Liver (tissue), 9 donors: Measurements from ENCODE around the gene GUCA2A. TPM values are rescaled to one million over a fixed set of nuclear protein-coding genes. Genes with fewer than 3 reads are reported as not detected.

Experiments
- DNase-seq: peaks from one replicate; pipeline ENCODE4 v3.0.0-alpha.2; 2017; ENCODE audit warnings: low spot score
- H3K27ac ChIP-seq, 2 donors: one replicate each; pipeline ENCODE4 v1.7.0; 2013; ENCODE audit warnings: inconsistent platforms in 2 of 2, low read length in 2 of 2, control low read depth in 1 of 2, low read depth in 1 of 2, mild to moderate bottlenecking in 1 of 2
- H3K27me3 ChIP-seq, 4 donors: one replicate each; pipeline versions ENCODE4 v1.6.1 to v1.7.0; 2013; ENCODE audit warnings: low read length in 3 of 4, inconsistent platforms in 1 of 4, mild to moderate bottlenecking in 1 of 4, moderate library complexity in 1 of 4; ENCODE audit not compliant: control insufficient read depth in 4 of 4, insufficient read depth in 4 of 4
- H3K36me3 ChIP-seq, 4 donors: one replicate each; pipeline versions ENCODE4 v1.6.1 to v1.7.0; 2013; ENCODE audit warnings: low read length in 3 of 4, mild to moderate bottlenecking in 3 of 4, low read depth in 1 of 4, moderate library complexity in 1 of 4; ENCODE audit not compliant: control insufficient read depth in 4 of 4, insufficient read depth in 3 of 4
- H3K4me1 ChIP-seq, 4 donors: one replicate each; pipeline versions ENCODE4 v1.6.1 to v1.7.0; 2013; ENCODE audit warnings: low read length in 3 of 4, mild to moderate bottlenecking in 3 of 4, moderate library complexity in 1 of 4; ENCODE audit not compliant: control insufficient read depth in 4 of 4, insufficient read depth in 4 of 4
- H3K4me3 ChIP-seq, 3 donors: one replicate each; pipeline versions ENCODE4 v1.6.1 to v1.7.0; 2013; ENCODE audit warnings: low read length in 3 of 3, control low read depth in 1 of 3, low read depth in 1 of 3, mild to moderate bottlenecking in 1 of 3
- H3K9ac ChIP-seq, 2 donors: one replicate each; pipeline ENCODE4 v1.7.0; 2013; ENCODE audit warnings: low read length in 2 of 2, mild to moderate bottlenecking in 2 of 2, moderate library complexity in 2 of 2, control low read depth in 1 of 2, low read depth in 1 of 2
- H3K9me3 ChIP-seq, 4 donors: one replicate each; pipeline versions ENCODE4 v1.6.1 to v1.7.0; 2013; ENCODE audit warnings: low read length in 3 of 4; ENCODE audit not compliant: control insufficient read depth in 4 of 4
- CTCF ChIP-seq: fragments of 150-350 bp; IDR thresholded peaks from 2 replicates; pipeline ENCODE4 v1.5.1; 2017; ENCODE audit warnings: improper control_type of control experiment, low read depth, low read length; ENCODE audit not compliant: missing input control
- EGR1 ChIP-seq, 2 donors: IDR thresholded peaks; 2 replicates each; pipeline ENCODE4 v1.6.1; 2016 to 2018; ENCODE audit warnings: antibody characterized with exemption in 2 of 2, low read depth in 2 of 2
- FOXA1 ChIP-seq: IDR thresholded peaks from 2 replicates; pipeline ENCODE4 v1.6.1; 2016; ENCODE audit warnings: antibody characterized with exemption
- FOXA2 ChIP-seq: IDR thresholded peaks from 2 replicates; pipeline ENCODE4 v1.6.1; 2016; ENCODE audit warnings: antibody characterized with exemption
- GABPA ChIP-seq, 2 donors: IDR thresholded peaks in 1 of 2; conservative IDR thresholded peaks in 1 of 2; 2 replicates each; pipeline ENCODE4 v1.6.1; 2016; ENCODE audit warnings: antibody characterized with exemption in 2 of 2, mild to moderate bottlenecking in 1 of 2, moderate library complexity in 1 of 2
- HNF4A ChIP-seq, 2 donors: conservative IDR thresholded peaks; 2 replicates each; pipeline ENCODE4 v1.6.1; 2016; ENCODE audit warnings: antibody characterized with exemption in 2 of 2, mild to moderate bottlenecking in 2 of 2
- HNF4G ChIP-seq: IDR thresholded peaks from 2 replicates; pipeline ENCODE4 v1.6.1; 2016; ENCODE audit warnings: antibody characterized with exemption
- JUND ChIP-seq, 2 donors: IDR thresholded peaks; 2 replicates each; pipeline ENCODE4 v1.6.1; 2016; ENCODE audit warnings: antibody characterized with exemption in 2 of 2
- NR2F2 ChIP-seq: IDR thresholded peaks from 2 replicates; pipeline ENCODE4 v1.6.1; 2016; ENCODE audit warnings: antibody characterized with exemption
- RAD21 ChIP-seq, 2 donors: IDR thresholded peaks; 2 replicates each; pipeline ENCODE4 v1.6.1; 2016; ENCODE audit warnings: antibody characterized with exemption in 2 of 2, mild to moderate bottlenecking in 2 of 2
- RXRA ChIP-seq, 2 donors: IDR thresholded peaks; 2 replicates each; pipeline ENCODE4 v1.6.1; 2017 to 2018; ENCODE audit warnings: antibody characterized with exemption in 2 of 2, mild to moderate bottlenecking in 1 of 2
- SP1 ChIP-seq: IDR thresholded peaks from 2 replicates; pipeline ENCODE4 v1.6.1; 2018; ENCODE audit warnings: antibody characterized with exemption, mild to moderate bottlenecking
- TAF1 ChIP-seq: conservative IDR thresholded peaks from 2 replicates; pipeline ENCODE4 v1.6.1; 2016; ENCODE audit warnings: antibody characterized with exemption, mild to moderate bottlenecking
- YY1 ChIP-seq: IDR thresholded peaks from 2 replicates; pipeline ENCODE4 v1.6.1; 2016; ENCODE audit warnings: antibody characterized with exemption, mild to moderate bottlenecking
- WGBS: extraction: QIAGEN DNeasy Blood & Tissue Kit; methylation state at CpG from one replicate; pipeline ENCODE4 v1.1.7; 2013; 5-methylcytosine and 5-hydroxymethylcytosine counted together
- polyA plus RNA-seq, 2 donors: library from polyadenylated mRNA; stranded (reverse) in 1 of 2; unstranded in 1 of 2; fragments of 200-250 nt in 1 of 2; fragments of >200 nt in 1 of 2; fragmentation: Nextera tagmentation in 1 of 2; extraction: Ambion mirVana in 1 of 2; gene quantifications; one replicate each; pipeline versions ENCODE4 v1.2.1 to v1.2.3, GENCODE V29; 2013 to 2015
- total RNA-seq, 2 donors: library from RNA; depleted of rRNA; stranded (reverse); fragments of >200 nt; gene quantifications; one replicate each; pipeline ENCODE4 v1.2.3, GENCODE V29; 2014
- TF ChIP-seq, protein P1 (sequence below): IDR thresholded peaks from 2 replicates; pipeline ENCODE4 v1.6.1; 2016; ENCODE audit warnings: antibody characterized with exemption
- TF ChIP-seq, protein P2 (sequence below): IDR thresholded peaks from 2 replicates; pipeline ENCODE4 v1.6.1; 2016; ENCODE audit warnings: antibody characterized with exemption
- TF ChIP-seq, protein P3 (sequence below): IDR thresholded peaks from 2 replicates; pipeline ENCODE4 v1.6.1; 2016; ENCODE audit warnings: antibody characterized with exemption
- TF ChIP-seq, protein P4 (sequence below): IDR thresholded peaks from 2 replicates; pipeline ENCODE4 v1.6.1; 2016; ENCODE audit warnings: antibody characterized with exemption, mild to moderate bottlenecking
- donor health status: healthy.
- donor health status: healthy.
- donor health status: healthy.
- donor health status: healthy.
- donor health status: healthy.

The GUCA2A gene
- total and polyA plus RNA-seq, 4 donors = not detected

DNA sequence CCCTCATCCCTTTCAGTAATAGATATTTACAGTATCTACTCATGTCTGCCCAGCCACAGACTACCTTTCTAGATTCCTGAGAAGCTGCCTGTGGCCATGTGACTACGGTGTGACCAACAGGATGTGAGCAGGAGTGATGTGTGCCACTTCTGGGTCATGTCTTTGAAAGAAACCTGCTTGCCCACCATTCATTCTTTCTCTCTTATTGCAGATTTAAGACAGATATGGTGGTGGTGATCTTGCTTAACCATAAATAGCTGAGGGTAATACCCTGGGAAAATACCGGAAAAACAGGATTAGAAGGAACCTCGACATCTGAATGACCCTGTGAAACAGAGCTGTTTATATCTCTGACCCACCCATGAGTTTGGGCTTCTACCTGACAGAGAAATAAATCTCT is 41.6 kb upstream of the GUCA2A start:
- DNase-seq = no peak
- no peak overlapping the region for H3K4me3 ChIP-seq
- H3K36me3 ChIP-seq = peaks cover 0 to 3% (median 1%) of the 10 kb centered on the region in 4 donors
- TF ChIP-seq FOXA1 (no peak), NR2F2 (no peak), YY1 (no peak)
- TF ChIP-seq, protein P1, sequence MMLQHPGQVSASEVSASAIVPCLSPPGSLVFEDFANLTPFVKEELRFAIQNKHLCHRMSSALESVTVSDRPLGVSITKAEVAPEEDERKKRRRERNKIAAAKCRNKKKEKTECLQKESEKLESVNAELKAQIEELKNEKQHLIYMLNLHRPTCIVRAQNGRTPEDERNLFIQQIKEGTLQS = no peak
- TF ChIP-seq, protein P2, sequence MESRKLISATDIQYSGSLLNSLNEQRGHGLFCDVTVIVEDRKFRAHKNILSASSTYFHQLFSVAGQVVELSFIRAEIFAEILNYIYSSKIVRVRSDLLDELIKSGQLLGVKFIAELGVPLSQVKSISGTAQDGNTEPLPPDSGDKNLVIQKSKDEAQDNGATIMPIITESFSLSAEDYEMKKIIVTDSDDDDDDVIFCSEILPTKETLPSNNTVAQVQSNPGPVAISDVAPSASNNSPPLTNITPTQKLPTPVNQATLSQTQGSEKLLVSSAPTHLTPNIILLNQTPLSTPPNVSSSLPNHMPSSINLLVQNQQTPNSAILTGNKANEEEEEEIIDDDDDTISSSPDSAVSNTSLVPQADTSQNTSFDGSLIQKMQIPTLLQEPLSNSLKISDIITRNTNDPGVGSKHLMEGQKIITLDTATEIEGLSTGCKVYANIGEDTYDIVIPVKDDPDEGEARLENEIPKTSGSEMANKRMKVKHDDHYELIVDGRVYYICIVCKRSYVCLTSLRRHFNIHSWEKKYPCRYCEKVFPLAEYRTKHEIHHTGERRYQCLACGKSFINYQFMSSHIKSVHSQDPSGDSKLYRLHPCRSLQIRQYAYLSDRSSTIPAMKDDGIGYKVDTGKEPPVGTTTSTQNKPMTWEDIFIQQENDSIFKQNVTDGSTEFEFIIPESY = no peak
- no peaks in the 10 kb centered on the region for H3K27me3 ChIP-seq
- 90% methylated on average over 3 of the region's 3 CpGs for WGBS
- no peak overlapping the region for H3K27ac ChIP-seq
- no peak overlapping the region for H3K9ac ChIP-seq
- H3K9me3 ChIP-seq = no peaks in the 10 kb centered on the region
- no peaks in the 10 kb centered on the region for H3K4me1 ChIP-seq

DNA sequence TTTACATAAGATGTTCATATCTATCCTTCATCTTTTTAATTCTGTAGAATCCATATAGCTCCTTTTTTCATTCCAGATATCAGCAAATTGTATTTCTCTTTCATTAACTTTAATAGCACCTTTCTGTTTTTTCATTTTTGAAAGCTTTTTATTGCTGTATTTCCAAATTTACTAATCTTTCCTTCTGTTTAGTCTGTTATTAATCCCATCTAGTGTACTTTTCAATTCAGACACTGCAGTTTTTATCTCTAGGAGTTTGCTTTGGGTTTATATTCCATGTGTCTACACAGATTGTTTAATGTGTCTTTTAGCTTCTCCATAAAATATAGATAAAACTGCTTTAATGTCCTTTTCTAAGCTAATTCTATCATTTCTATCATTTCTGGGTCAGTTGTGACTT is 37.4 kb upstream of the GUCA2A start:
- H3K36me3 ChIP-seq = peaks cover 1 to 12% (median 3%) of the 10 kb centered on the region in 4 donors
- TF ChIP-seq, protein P1 = no peak
- TF ChIP-seq, protein P3, sequence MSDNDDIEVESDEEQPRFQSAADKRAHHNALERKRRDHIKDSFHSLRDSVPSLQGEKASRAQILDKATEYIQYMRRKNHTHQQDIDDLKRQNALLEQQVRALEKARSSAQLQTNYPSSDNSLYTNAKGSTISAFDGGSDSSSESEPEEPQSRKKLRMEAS = no peak
- no peak for TF ChIP-seq GABPA (IDR thresholded peaks at IDR 0.05 in 1 of 2, conservative IDR thresholded peaks at IDR 0.05 in 1 of 2)
- no peak for TF ChIP-seq CTCF
- TF ChIP-seq JUND (IDR thresholded peaks at IDR 0.05) = no peak
- TF ChIP-seq NR2F2 = no peak
- TF ChIP-seq FOXA1 = no peak
- TF ChIP-seq, protein P4, sequence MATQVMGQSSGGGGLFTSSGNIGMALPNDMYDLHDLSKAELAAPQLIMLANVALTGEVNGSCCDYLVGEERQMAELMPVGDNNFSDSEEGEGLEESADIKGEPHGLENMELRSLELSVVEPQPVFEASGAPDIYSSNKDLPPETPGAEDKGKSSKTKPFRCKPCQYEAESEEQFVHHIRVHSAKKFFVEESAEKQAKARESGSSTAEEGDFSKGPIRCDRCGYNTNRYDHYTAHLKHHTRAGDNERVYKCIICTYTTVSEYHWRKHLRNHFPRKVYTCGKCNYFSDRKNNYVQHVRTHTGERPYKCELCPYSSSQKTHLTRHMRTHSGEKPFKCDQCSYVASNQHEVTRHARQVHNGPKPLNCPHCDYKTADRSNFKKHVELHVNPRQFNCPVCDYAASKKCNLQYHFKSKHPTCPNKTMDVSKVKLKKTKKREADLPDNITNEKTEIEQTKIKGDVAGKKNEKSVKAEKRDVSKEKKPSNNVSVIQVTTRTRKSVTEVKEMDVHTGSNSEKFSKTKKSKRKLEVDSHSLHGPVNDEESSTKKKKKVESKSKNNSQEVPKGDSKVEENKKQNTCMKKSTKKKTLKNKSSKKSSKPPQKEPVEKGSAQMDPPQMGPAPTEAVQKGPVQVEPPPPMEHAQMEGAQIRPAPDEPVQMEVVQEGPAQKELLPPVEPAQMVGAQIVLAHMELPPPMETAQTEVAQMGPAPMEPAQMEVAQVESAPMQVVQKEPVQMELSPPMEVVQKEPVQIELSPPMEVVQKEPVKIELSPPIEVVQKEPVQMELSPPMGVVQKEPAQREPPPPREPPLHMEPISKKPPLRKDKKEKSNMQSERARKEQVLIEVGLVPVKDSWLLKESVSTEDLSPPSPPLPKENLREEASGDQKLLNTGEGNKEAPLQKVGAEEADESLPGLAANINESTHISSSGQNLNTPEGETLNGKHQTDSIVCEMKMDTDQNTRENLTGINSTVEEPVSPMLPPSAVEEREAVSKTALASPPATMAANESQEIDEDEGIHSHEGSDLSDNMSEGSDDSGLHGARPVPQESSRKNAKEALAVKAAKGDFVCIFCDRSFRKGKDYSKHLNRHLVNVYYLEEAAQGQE = no peak
- TF ChIP-seq YY1 = no peak
- TF ChIP-seq HNF4G = no peak
- TF ChIP-seq, protein P2 = no peak
- no peak for TF ChIP-seq RAD21 (IDR thresholded peaks at IDR 0.05)
- TF ChIP-seq SP1 = no peak
- TF ChIP-seq TAF1 = no peak
- TF ChIP-seq FOXA2 = no peak
- TF ChIP-seq HNF4A (conservative IDR thresholded peaks at IDR 0.05) = no peak
- no peak for TF ChIP-seq EGR1 (IDR thresholded peaks at IDR 0.05; ENCODE audit: low read depth in 2 of 2)
- TF ChIP-seq RXRA (IDR thresholded peaks at IDR 0.05) = no peak

More for the DNA sequence above, 37.4 kb upstream of the GUCA2A start:
- Histone ChIP-seq H3K27me3 (no peaks in the 10 kb centered on the region), H3K27ac (no peak overlapping the region), H3K9ac (no peak overlapping the region), H3K9me3 (no peaks in the 10 kb centered on the region), H3K4me3 (no peak overlapping the region), H3K4me1 (peaks cover 0 to 1% (median 0%) of the 10 kb centered on the region in 4 donors)
- no peak for DNase-seq
